Stimulated activated CD8-positive, alpha-beta memory T cell treated with anti-CD3 and anti-CD28 coated beads, Interleukin-12 subunit alpha, Interleukin-12 subunit beta, amount 100 ng/mL, for 1 hour (primary cell): ENCODE data around the gene ANKRD22.
"Not testable (repeated sequence)": the region's sequence is repeated elsewhere in the genome, so short reads cannot be mapped to it uniquely, and the experiment has no call there.

Source experiments
- DNase-seq: peaks from one replicate; pipeline ENCODE4 v3.0.0-alpha.2; 2020; ENCODE audit warnings: low read depth

ANKRD22 gene

GRCh38 chr10:88877298-88877697, 25.7 kb upstream of the ANKRD22 start:
- no peak for DNase-seq

- DNase-seq = no peak
Observed at GRCh38 chr10:88875081-88875480, 23.4 kb upstream of the ANKRD22 start.

GRCh38 chr10:88874281-88874680, 22.6 kb upstream of the ANKRD22 start:
- DNase-seq = no peak

- DNase-seq = no peak
Observed at GRCh38 chr10:88873757-88874156, 22.1 kb upstream of the ANKRD22 start.

- no peak for DNase-seq
Observed at GRCh38 chr10:88870089-88870488, 18.4 kb upstream of the ANKRD22 start.

GRCh38 chr10:88866454-88866853, 14.8 kb upstream of the ANKRD22 start:
- no peak for DNase-seq

- DNase-seq = no peak
Observed at GRCh38 chr10:88865281-88865876, 13.7 kb upstream of the ANKRD22 start.

GRCh38 chr10:88861036-88861435, 9.4 kb upstream of the ANKRD22 start:
- DNase-seq = no peak

GRCh38 chr10:88858491-88858890, 6.8 kb upstream of the ANKRD22 start:
- DNase-seq = no peak

- no peak for DNase-seq
Observed at GRCh38 chr10:88857831-88858230, 6.2 kb upstream of the ANKRD22 start.

- no peak for DNase-seq
Observed at GRCh38 chr10:88854684-88855083, 3.0 kb upstream of the ANKRD22 start.

- DNase-seq = no peak
Observed at GRCh38 chr10:88853155-88853881, 1.7 kb upstream of the ANKRD22 start.

- DNase-seq = no peak
Observed at GRCh38 chr10:88852327-88852726, 683 bp upstream of the ANKRD22 start.

- DNase-seq = no peak
Observed at GRCh38 chr10:88850712-88851111, 932 bp downstream of the ANKRD22 start.

- DNase-seq = no peak
Observed at GRCh38 chr10:88849234-88849633, 2.4 kb downstream of the ANKRD22 start.

- DNase-seq = no peak
Observed at GRCh38 chr10:88848499-88848898, 3.1 kb downstream of the ANKRD22 start.

- no peak for DNase-seq
Observed at GRCh38 chr10:88843171-88843570, 8.5 kb downstream of the ANKRD22 start.

- no peak for DNase-seq
Observed at GRCh38 chr10:88841316-88842111, 10.1 kb downstream of the ANKRD22 start.

GRCh38 chr10:88840881-88841280, 10.8 kb downstream of the ANKRD22 start:
- DNase-seq = no peak

- DNase-seq = no peak
Observed at GRCh38 chr10:88840104-88840503, 11.5 kb downstream of the ANKRD22 start.

GRCh38 chr10:88838766-88839350, 12.8 kb downstream of the ANKRD22 start:
- DNase-seq = no peak

GRCh38 chr10:88837632-88838031, 14.0 kb downstream of the ANKRD22 start:
- DNase-seq = not testable (repeated sequence)

- no peak for DNase-seq
Observed at GRCh38 chr10:88835910-88836221, 15.8 kb downstream of the ANKRD22 start.
